GM12801 (cell line): ENCODE data around the gene CTDSPL2.

Source experiments
- CTCF ChIP-seq: IDR thresholded peaks from one replicate; pipeline ENCODE4 v1.5.1; 2011; ENCODE audit warnings: control low read depth; ENCODE audit not compliant: insufficient read length; ENCODE audit errors: extremely low read depth

Gene CTDSPL2

GRCh38 chr15:44569316-44569715 is 141.9 kb downstream of the CTDSPL2 start:
- TF ChIP-seq CTCF = no peak

GRCh38 chr15:44570361-44570760 is 142.9 kb downstream of the CTDSPL2 start:
- TF ChIP-seq CTCF = no peak

GRCh38 chr15:44573386-44573785 is 146.0 kb downstream of the CTDSPL2 start:
- TF ChIP-seq CTCF = no peak

GRCh38 chr15:44574734-44575133 is 147.3 kb downstream of the CTDSPL2 start:
- no peak for TF ChIP-seq CTCF
